ENCODE measurements around the gene PIP4P1.

PIP4P1 gene

DNA sequence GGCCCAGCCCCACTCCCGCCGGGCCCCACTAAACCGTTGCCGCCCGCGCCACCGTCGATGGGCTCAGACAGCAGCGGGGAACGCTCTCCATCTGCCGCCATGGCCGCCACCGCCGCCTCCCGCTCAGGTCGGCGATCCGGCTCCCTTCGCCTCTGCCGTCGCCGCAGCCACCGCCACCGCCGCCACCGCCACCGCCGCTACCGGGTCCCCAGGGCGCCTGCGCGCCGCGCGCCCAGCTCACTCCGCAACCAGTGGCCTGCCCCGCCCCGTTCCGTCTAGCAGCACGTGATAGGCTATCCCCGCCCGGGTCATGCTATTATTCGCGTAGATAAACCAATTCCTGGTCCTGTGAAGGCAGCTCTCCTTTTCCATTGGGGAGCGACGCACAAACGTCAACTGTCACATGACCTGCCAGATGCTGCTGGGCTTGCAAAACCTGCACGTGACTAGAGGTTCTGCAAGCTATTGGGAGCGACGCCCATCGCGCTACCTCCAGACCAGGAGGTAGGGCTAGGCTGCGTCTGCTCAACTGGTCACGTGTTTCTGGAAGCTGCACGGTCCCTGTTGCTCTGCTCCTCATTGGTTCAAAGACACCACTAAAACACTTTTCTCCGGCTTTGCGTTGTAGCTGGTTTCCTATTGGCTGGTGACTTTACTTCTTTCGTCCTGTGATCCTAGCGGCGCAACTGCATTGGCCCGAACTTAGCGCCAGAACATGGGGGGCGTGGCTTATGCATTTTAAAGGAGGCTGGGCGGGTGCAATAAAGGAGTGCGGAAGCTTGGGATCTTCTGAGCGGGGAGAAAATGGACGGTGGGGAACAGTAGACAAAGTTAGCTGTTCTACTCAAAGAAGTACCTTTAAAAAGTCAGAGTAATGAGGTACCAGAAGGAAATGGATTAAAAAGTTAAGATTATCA is at the start of gene PIP4P1 (continued):
- no peak for TF ChIP-seq ZNF555 (tag by site-specific recombination; conservative IDR thresholded peaks at IDR 0.05)
- TF ChIP-seq ZNF174 (tag by site-specific recombination; IDR thresholded peaks at IDR 0.05), result no peak
- TF ChIP-seq ZNF175 (tag by site-specific recombination; IDR thresholded peaks at IDR 0.05), result no peak
- TF ChIP-seq, protein P1, sequence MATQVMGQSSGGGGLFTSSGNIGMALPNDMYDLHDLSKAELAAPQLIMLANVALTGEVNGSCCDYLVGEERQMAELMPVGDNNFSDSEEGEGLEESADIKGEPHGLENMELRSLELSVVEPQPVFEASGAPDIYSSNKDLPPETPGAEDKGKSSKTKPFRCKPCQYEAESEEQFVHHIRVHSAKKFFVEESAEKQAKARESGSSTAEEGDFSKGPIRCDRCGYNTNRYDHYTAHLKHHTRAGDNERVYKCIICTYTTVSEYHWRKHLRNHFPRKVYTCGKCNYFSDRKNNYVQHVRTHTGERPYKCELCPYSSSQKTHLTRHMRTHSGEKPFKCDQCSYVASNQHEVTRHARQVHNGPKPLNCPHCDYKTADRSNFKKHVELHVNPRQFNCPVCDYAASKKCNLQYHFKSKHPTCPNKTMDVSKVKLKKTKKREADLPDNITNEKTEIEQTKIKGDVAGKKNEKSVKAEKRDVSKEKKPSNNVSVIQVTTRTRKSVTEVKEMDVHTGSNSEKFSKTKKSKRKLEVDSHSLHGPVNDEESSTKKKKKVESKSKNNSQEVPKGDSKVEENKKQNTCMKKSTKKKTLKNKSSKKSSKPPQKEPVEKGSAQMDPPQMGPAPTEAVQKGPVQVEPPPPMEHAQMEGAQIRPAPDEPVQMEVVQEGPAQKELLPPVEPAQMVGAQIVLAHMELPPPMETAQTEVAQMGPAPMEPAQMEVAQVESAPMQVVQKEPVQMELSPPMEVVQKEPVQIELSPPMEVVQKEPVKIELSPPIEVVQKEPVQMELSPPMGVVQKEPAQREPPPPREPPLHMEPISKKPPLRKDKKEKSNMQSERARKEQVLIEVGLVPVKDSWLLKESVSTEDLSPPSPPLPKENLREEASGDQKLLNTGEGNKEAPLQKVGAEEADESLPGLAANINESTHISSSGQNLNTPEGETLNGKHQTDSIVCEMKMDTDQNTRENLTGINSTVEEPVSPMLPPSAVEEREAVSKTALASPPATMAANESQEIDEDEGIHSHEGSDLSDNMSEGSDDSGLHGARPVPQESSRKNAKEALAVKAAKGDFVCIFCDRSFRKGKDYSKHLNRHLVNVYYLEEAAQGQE (tag by site-specific recombination; IDR thresholded peaks at IDR 0.05), result no peak
- peak; percentile 44; the same call in 1 of the 2 replicates for TF ChIP-seq ZNF518A (tag by site-specific recombination; conservative IDR thresholded peaks at IDR 0.05; ENCODE audit: low read depth)
- peak; percentile 94 for TF ChIP-seq ZNF600 (tag by site-specific recombination; IDR thresholded peaks at IDR 0.05)
- TF ChIP-seq ZNF529 (tag by site-specific recombination; IDR thresholded peaks at IDR 0.05; ENCODE audit: insufficient replicate concordance), result no peak
- TF ChIP-seq ZNF416 (tag by site-specific recombination; IDR thresholded peaks at IDR 0.05), result no peak
- TF ChIP-seq ZNF660 (tag by site-specific recombination; IDR thresholded peaks at IDR 0.05), result peak; percentile 37; the same call in 1 of the 2 replicates
- no peak for TF ChIP-seq ZNF664 (tag by site-specific recombination; IDR thresholded peaks at IDR 0.05)
- peak; percentile 32 for TF ChIP-seq ZNF561 (tag by site-specific recombination; IDR thresholded peaks at IDR 0.05; ENCODE audit: borderline replicate concordance)
- no peak for TF ChIP-seq ZNF2 (tag by site-specific recombination; IDR thresholded peaks at IDR 0.05)
- no peak for TF ChIP-seq ZNF785 (tag by site-specific recombination; IDR thresholded peaks at IDR 0.05)
- TF ChIP-seq, protein P2, sequence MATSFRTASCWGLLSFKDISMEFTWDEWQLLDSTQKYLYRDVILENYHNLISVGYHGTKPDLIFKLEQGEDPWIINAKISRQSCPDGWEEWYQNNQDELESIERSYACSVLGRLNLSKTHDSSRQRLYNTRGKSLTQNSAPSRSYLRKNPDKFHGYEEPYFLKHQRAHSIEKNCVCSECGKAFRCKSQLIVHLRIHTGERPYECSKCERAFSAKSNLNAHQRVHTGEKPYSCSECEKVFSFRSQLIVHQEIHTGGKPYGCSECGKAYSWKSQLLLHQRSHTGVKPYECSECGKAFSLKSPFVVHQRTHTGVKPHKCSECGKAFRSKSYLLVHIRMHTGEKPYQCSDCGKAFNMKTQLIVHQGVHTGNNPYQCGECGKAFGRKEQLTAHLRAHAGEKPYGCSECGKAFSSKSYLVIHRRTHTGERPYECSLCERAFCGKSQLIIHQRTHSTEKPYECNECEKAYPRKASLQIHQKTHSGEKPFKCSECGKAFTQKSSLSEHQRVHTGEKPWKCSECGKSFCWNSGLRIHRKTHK (tag by site-specific recombination; IDR thresholded peaks at IDR 0.05), result no peak
- peak; percentile 74; the same call in 1 of the 2 replicates for TF ChIP-seq ZNF692 (tag by site-specific recombination; IDR thresholded peaks at IDR 0.05)
- TF ChIP-seq ZNF449 (tag by site-specific recombination; IDR thresholded peaks at IDR 0.05), result peak; percentile 99
- TF ChIP-seq SP2 (tag by site-specific recombination; IDR thresholded peaks at IDR 0.05), result peak; percentile 94
- TF ChIP-seq ZNF132 (tag by site-specific recombination; IDR thresholded peaks at IDR 0.05; ENCODE audit: borderline replicate concordance), result no peak
- TF ChIP-seq CTCF (tag by site-specific recombination; IDR thresholded peaks at IDR 0.05), result no peak
- TF ChIP-seq ZFP41 (tag by site-specific recombination; IDR thresholded peaks at IDR 0.05; ENCODE audit: borderline replicate concordance), result no peak
- TF ChIP-seq ZNF677 (tag by site-specific recombination; IDR thresholded peaks at IDR 0.05), result no peak
- no peak for TF ChIP-seq ZNF155 (tag by site-specific recombination; IDR thresholded peaks at IDR 0.05)
